ENCODE data around the gene HACL1.

DNA sequence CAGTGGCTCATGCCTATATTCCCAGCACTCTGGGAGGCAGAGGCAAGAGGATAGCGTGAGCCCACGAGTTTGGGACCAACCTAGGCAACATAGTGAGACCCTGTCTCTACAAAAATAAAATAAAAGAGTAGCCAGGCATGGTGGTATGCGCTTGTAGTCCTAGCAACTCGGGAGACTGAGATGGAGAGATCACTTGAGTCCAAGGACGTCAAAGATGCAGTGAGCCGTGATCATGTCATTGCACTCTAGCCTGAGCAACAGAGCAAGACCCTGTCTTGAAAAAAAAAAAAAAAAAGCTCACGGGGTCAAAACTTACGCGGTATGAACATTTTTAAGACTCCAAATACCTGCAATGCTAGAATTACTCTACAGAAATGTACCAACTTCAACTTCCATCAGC, 42.8 kb downstream of the HACL1 start:
- TF ChIP-seq POLR2A (IDR thresholded peaks at IDR 0.05; ENCODE audit: low read depth, low read length) (no peak), POLR2AphosphoS5 (IDR thresholded peaks at IDR 0.05; ENCODE audit: low read depth, low read length) (no peak)

Measured in GM12892 (cell line).